ENCODE data around the gene GPR148. TPM values are rescaled to one million over a fixed set of nuclear protein-coding genes. Genes with fewer than 3 reads are reported as not detected.

GPR148 gene
- total RNA-seq, 4 donors from 2014 or later = not detected

GRCh38 chr2:130759906-130760753 is 31.3 kb downstream of the GPR148 start:
- no peaks in the 10 kb centered on the region for H3K36me3 ChIP-seq
- peaks cover 87% of the 10 kb centered on the region for H3K27me3 ChIP-seq
- H3K9me3 ChIP-seq = no peaks in the 10 kb centered on the region
- H3K4me3 ChIP-seq = no peak overlapping the region
- WGBS, 2 donors (ENCODE audit: low coverage in 1 of 2) = no CpG with 5 or more reads among the region's 10 CpGs
- peaks cover 0 to 13% (median 3%) of the 10 kb centered on the region in 3 donors for H3K4me1 ChIP-seq
- TF ChIP-seq POLR2AphosphoS5 (IDR thresholded peaks at IDR 0.05) = no peak
- TF ChIP-seq EP300 (IDR thresholded peaks at IDR 0.05) = no peak
- TF ChIP-seq CTCF (IDR thresholded peaks at IDR 0.05) = no peak
- no peak for TF ChIP-seq POLR2A (IDR thresholded peaks at IDR 0.05)
- ATAC-seq = no peak
- H3K27ac ChIP-seq = no peak overlapping the region

GRCh38 chr2:130760754-130761751 is 32.2 kb downstream of the GPR148 start:
- no peak overlapping the region for H3K4me3 ChIP-seq
- TF ChIP-seq POLR2AphosphoS5 (IDR thresholded peaks at IDR 0.05) = no peak
- no peak for TF ChIP-seq POLR2A (IDR thresholded peaks at IDR 0.05)
- TF ChIP-seq EP300 (IDR thresholded peaks at IDR 0.05) = no peak
- H3K4me1 ChIP-seq = peaks cover 0 to 5% (median 0%) of the 10 kb centered on the region in 3 donors
- 58 to 63% methylated on average over 7 to 8 of the region's 14 CpGs for WGBS, 2 donors (ENCODE audit: low coverage in 1 of 2)
- H3K36me3 ChIP-seq = no peaks in the 10 kb centered on the region
- no peak for ATAC-seq
- H3K27me3 ChIP-seq = peaks cover 77% of the 10 kb centered on the region
- H3K27ac ChIP-seq = no peak overlapping the region
- H3K9me3 ChIP-seq = no peaks in the 10 kb centered on the region

GRCh38 chr2:130762031-130762909 is 33.4 kb downstream of the GPR148 start:
- Histone ChIP-seq H3K4me1 (no peaks in the 10 kb centered on the region), H3K4me3 (no peak overlapping the region), H3K27ac (no peak overlapping the region), H3K9me3 (no peaks in the 10 kb centered on the region), H3K36me3 (no peaks in the 10 kb centered on the region), H3K27me3 (peaks cover 73% of the 10 kb centered on the region)
- ATAC-seq = no peak
- no peak for TF ChIP-seq POLR2AphosphoS5 (IDR thresholded peaks at IDR 0.05)
- TF ChIP-seq POLR2A (IDR thresholded peaks at IDR 0.05) = no peak
- no peak for TF ChIP-seq CTCF (IDR thresholded peaks at IDR 0.05)
- no peak for TF ChIP-seq EP300 (IDR thresholded peaks at IDR 0.05)
- 100% methylated on average over 3 of the region's 37 CpGs; no CpG with 5 or more reads in 1 of the 2 donors for WGBS, 2 donors (ENCODE audit: low coverage in 1 of 2)

DNA sequence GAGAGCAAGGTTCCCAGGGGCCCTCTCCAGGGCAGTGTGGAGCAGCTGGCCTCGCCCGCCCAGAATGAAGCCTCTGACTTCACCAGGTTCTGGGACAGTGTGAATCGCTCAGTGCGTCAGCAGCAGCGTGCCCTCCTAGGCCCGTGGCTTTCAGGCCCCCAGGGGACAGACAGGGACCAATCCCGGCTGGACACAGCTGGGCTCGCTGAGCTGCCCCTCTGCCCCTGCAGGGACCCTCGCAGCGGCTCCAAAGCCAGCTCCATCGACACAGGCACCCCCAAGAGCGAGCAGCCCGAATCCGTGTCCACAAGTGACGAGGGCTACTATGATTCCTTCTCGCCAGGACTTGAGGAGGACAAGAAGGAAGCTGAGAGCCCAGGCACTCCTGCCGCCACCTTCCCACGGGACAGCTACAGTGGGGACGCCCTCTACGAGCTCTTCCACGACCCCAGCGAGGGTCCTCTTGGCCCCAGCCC is 34.1 kb downstream of the GPR148 start:
- TF ChIP-seq EP300 (IDR thresholded peaks at IDR 0.05) = no peak
- TF ChIP-seq POLR2A (IDR thresholded peaks at IDR 0.05) = no peak
- TF ChIP-seq CTCF (IDR thresholded peaks at IDR 0.05) = no peak
- TF ChIP-seq POLR2AphosphoS5 (IDR thresholded peaks at IDR 0.05) = no peak
- WGBS, 2 donors (ENCODE audit: low coverage in 1 of 2) = 60 to 92% methylated on average over 4 to 5 of the region's 22 CpGs
- Histone ChIP-seq H3K9me3 (no peaks in the 10 kb centered on the region), H3K4me3 (no peak overlapping the region), H3K27ac (no peak overlapping the region), H3K36me3 (no peaks in the 10 kb centered on the region), H3K4me1 (no peaks in the 10 kb centered on the region), H3K27me3 (peaks cover 73% of the 10 kb centered on the region)
- no peak for ATAC-seq
